ENCODE results near the gene CD300C.

The CD300C gene

GRCh38 chr17:74541176-74542111 is 4.5 kb downstream of the CD300C start:
- Histone ChIP-seq H3K27ac (no peak overlapping the region), H3K4me3 (no peak overlapping the region)

DNA sequence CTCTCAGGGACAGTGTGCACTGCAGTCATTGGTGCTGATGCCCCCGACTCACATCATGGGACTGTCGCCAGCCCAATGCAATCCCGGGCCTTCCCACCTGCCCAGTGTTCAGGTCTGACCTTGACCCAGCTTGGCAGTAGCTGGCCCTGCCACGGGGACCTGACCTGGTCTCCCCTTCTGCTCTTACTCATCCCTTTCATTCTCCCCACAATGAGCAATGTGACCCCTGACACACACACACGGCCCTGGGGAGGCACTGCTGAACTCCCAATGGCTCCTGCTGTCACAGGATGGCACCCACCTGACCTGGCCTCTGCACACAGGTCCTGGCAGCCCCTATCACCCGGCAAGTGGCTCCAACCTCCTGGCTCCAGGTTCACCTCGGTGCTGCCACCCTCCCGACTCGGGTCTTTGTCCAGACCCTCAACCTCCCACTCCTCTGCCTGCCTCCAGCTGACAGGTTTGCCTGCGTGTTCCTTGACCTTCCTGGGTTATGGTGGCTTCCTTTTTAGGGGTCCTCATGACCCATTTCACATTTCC is 6.6 kb downstream of the CD300C start:
- no peak overlapping the region for H3K4me3 ChIP-seq
- no peak overlapping the region for H3K27ac ChIP-seq

- Histone ChIP-seq H3K27ac (no peak overlapping the region), H3K4me3 (no peak overlapping the region)
Observed at GRCh38 chr17:74536890-74537289, 9.0 kb downstream of the CD300C start.

DNA sequence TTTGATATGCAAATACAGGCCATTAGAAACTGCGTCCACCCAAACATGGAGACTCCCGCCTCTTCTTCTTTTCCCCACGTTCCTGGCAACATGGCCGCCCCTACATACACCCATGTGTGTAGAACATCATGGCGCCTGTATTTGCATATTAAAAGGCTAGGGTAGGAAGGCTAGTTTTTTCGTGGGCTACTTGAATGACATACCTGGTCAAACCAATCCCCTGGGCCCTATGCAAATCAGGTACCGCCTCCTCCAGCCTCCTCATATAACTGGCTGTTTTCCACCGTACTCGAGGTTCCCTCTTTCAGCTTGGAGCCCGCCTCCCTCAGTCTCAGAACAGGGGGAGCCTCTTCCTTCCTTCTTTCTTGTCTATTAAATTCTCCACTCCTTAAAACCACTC is 13.8 kb downstream of the CD300C start:
- Histone ChIP-seq H3K27ac (no peak overlapping the region), H3K4me3 (no peak overlapping the region)

DNA sequence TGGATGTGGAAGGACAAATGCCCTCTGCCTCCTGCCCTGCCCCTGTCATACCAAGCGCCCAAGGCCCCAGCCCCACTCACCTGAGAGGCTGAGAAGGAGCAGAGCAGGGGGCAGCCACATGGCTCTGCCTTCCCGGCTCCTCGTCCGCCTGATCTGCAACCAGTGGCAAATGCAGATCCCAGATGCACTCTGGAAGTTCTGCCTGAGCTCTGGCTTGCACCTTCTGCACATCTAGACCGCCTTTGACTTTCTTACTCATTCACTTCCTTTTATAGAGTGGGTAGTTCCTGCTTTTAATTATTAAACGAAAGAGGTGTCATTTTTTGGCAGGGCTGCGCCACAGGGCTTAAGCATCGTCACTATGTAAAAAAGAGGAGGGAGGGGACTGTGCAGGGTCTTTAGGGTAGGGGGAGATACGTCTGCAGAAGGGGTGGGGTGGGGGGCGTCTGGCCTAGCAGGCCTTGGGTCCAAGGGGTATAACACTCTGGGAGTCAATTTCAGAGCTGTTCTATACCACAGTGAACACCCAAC is 14.6 kb downstream of the CD300C start, which contains the start of gene CD300LB:
TSS of gene CD300LB (minus strand) at position 245 of the 531 bp plus-strand sequence. CDS start at position 120, 125 bp downstream.
- H3K4me3 ChIP-seq: no peak within 1 kb of the TSS
- H3K27ac ChIP-seq: peak within 1 kb of the TSS in 1 of 21 experiments; percentile 17

GRCh38 chr17:74530831-74531150 is 15.1 kb downstream of the CD300C start:
- no peak overlapping the region for H3K27ac ChIP-seq
- no peak overlapping the region for H3K4me3 ChIP-seq

- no peak overlapping the region for H3K4me3 ChIP-seq
- H3K27ac ChIP-seq: no peak overlapping the region
Observed at GRCh38 chr17:74529243-74529642, 16.7 kb downstream of the CD300C start.

GRCh38 chr17:74528491-74529199 is 17.3 kb downstream of the CD300C start:
- H3K4me3 ChIP-seq: no peak overlapping the region
- H3K27ac ChIP-seq: no peak overlapping the region

DNA sequence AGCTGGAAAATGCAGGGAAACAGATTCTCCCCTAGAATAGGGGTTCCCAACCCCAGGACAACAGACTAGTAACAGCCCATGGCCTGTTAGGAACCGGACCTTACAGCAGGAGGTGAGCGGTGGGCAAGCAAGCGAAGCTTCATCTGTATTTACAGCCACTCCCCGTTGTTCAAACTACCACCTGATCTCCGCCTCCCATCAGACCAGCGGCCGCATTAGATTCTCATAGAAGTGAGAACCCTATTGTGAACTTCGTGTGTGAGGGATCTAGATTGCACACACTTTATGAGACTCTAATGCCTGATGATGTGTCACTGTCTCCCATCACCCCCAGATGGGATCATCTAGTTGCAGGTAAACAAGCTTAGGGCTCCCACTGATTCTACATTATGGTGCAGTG is 18.2 kb downstream of the CD300C start:
- Histone ChIP-seq H3K27ac (peak overlapping the region in 1 of 21 experiments; percentile 1), H3K4me3 (no peak overlapping the region)

DNA sequence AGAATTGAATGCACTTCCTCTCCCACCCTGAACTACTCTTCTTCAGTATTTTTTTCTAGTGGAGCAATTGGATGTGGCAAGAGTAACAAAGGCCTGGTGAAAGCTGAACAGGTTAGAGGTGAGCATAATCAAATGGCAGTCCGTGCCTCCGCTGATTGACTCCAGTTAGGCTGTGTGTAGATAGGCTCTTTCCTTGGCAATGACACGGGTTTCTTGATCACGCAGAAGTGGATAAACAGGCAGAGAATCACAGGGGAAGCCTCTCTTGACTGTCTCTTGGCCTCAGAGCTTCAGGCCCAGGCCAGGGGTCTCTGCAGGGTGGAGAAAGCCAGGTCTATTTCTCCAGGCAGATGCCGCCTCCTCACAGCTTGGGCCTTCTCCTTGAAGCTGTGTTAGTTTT is 18.8 kb downstream of the CD300C start:
- peak overlapping the region in 1 of 21 experiments; percentile 1 for H3K27ac ChIP-seq

GRCh38 chr17:74526681-74527080 is 19.2 kb downstream of the CD300C start:
- no peak overlapping the region for H3K27ac ChIP-seq
- H3K4me3 ChIP-seq: no peak overlapping the region

More for the DNA sequence above, 18.8 kb downstream of the CD300C start:
- H3K4me3 ChIP-seq: no peak overlapping the region

GRCh38 chr17:74525781-74526288 is 20.1 kb downstream of the CD300C start:
- H3K27ac ChIP-seq: no peak overlapping the region
- H3K4me3 ChIP-seq: no peak overlapping the region

DNA sequence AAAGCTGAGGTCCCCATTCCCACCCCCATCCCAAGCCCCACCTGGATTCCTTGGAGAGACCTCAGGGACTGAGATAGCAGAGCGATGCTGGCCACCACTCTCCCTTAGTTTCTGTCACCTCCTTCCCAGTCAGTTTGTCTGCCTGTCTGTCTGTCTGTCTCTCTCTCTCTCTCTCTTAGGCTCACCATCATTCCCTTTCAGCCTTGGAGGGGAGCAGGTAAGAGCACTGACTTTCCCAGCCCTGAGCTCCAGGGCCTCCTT is 20.5 kb downstream of the CD300C start:
- no peak overlapping the region for H3K4me3 ChIP-seq
- no peak overlapping the region for H3K27ac ChIP-seq

- no peak overlapping the region for H3K27ac ChIP-seq
Observed at GRCh38 chr17:74524653-74525464, 21.1 kb downstream of the CD300C start.

DNA sequence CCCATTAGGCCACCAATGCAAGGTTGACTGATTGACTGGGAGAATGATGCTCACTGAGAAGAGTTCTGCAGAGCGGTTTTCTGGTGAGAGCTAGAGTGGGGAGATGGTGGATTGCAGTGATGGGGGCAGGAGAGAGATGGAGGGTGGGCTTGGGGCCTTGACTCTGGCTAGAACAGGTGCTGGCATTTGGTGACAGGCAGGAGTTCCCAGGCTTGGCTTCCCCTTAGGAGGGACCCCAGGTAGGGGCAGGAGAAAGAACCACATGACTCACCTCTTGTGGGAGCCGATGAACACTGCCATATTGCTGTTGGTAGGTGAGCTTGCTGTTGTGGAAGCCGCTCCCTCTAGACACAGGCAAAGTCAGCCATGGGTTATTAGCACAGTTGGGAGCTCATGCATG is 22.6 kb downstream of the CD300C start:
- Histone ChIP-seq H3K27ac (no peak overlapping the region), H3K4me3 (no peak overlapping the region)

More at GRCh38 chr17:74524653-74525464, 21.1 kb downstream of the CD300C start:
- H3K4me3 ChIP-seq: no peak overlapping the region

DNA sequence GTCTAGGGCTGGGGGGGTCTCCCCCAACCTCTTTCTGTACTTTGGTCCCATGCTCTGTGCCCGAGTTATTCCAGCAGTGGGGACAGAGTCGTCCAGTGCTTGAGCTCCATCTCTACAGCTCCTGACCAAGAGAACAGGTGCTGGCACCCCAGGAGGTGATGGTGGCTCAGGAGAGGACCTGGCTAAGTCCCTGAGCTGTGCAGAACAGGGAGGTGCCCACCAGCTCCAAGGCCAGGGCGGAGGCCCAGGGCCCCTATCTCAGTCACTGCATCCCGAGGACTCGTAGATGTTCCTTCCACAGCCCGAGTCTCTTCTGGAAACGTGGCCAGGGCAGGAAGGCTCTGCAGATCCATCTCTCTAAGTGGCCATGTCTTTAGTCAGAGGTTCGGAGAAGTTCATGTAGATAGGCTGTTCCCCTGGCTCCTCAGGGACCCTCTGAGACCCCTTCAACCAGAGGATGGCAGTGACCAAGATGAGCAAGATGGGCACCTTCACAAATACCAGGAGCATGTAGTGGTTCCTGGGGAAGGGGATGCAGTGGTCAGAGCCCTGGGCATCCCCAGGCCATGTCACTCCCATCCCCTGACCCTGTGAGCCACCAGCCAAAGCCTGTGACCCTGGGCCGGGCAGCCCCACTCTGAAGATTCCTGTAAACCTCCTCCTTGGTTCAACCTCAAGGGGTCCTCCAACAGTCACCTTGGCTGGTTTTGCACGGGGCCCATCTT is 23.4 kb downstream of the CD300C start:
- peak overlapping the region in 1 of 21 experiments; percentile 44 for H3K27ac ChIP-seq
- no peak overlapping the region for H3K4me3 ChIP-seq

GRCh38 chr17:74521701-74522201 is 24.2 kb downstream of the CD300C start:
- Histone ChIP-seq H3K27ac (peak overlapping the region in 16 of 21 experiments; percentile 19 to 85 (median 52)), H3K4me3 (no peak overlapping the region)

DNA sequence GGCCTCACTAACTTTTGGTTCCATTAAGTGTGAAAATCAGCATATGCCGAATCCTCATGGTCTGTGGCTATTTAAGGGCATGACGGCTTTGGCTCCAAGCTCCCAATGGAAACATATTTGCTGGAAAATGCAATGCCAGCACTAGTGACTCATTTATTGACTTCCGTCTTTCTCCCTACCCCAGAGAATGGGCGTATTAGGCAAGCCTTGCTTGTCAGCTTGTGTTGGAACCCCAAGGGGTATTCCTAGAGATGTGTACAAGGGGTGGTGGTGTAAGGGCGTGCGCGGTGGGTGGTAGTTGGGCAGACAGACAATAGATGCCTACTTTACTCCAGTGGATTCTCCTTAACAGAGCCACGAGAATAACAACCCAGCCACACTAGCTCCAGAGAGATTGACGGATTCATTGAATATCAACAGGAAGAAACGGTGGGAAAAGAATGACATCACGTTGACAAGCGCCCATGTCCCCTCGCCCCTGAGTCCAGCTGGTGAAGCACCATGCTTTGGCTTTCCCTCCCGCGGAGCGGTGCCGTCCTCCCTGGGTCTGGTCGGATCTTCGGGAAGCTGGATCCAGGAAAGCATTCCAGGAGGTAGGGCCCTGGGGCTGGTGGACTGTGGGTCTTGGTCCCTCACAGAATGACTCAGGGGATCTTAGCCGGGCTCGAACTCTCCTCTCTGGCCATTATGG is 25.0 kb downstream of the CD300C start:
- Histone ChIP-seq H3K4me3 (no peak overlapping the region), H3K27ac (peak overlapping the region in 18 of 21 experiments; percentile 9 to 85 (median 53))

Measured in skin epidermis (tissue), 12 donors.